DND-41 (cell line): Measurements from ENCODE around the gene PRICKLE2.

ENCODE experiments used
- EZH2 ChIP-seq: IDR thresholded peaks from 3 replicates; pipeline ENCODE4 v1.6.1; 2012; ENCODE audit warnings: borderline replicate concordance, low read depth, mild to moderate bottlenecking, moderate library complexity, low read length, inconsistent platforms; ENCODE audit not compliant: severe bottlenecking
- TF ChIP-seq, protein P1 (sequence below): IDR thresholded peaks from 2 replicates; pipeline ENCODE4 v1.5.1; 2012; ENCODE audit warnings: borderline replicate concordance, low read length, moderate library complexity, mild to moderate bottlenecking; ENCODE audit not compliant: poor library complexity, severe bottlenecking; ENCODE audit errors: extremely low read depth

- TF ChIP-seq, protein P1, sequence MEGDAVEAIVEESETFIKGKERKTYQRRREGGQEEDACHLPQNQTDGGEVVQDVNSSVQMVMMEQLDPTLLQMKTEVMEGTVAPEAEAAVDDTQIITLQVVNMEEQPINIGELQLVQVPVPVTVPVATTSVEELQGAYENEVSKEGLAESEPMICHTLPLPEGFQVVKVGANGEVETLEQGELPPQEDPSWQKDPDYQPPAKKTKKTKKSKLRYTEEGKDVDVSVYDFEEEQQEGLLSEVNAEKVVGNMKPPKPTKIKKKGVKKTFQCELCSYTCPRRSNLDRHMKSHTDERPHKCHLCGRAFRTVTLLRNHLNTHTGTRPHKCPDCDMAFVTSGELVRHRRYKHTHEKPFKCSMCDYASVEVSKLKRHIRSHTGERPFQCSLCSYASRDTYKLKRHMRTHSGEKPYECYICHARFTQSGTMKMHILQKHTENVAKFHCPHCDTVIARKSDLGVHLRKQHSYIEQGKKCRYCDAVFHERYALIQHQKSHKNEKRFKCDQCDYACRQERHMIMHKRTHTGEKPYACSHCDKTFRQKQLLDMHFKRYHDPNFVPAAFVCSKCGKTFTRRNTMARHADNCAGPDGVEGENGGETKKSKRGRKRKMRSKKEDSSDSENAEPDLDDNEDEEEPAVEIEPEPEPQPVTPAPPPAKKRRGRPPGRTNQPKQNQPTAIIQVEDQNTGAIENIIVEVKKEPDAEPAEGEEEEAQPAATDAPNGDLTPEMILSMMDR, result no peak
- TF ChIP-seq EZH2, result no peak
These were observed 10.8 kb downstream of the PRICKLE2 start for GRCh38 chr3:64214381-64215018.
